GM12875 (cell line): ENCODE data around the gene SRPK2.
A peak's percentile ranks its signal among the peaks of the same experiment; 100 is the strongest.

Experiments used
- H3K4me3 ChIP-seq: one replicate; pipeline ENCODE4 v1.5.1; 2011; ENCODE audit warnings: low read depth, low read length, control low read depth
- CTCF ChIP-seq: IDR thresholded peaks from 2 replicates; pipeline ENCODE4 v1.5.1; 2011; ENCODE audit warnings: low read depth, mild to moderate bottlenecking, control low read depth, inconsistent platforms, low read length, moderate library complexity, borderline replicate concordance; ENCODE audit not compliant: insufficient read depth

Gene SRPK2

GRCh38 chr7:105278565-105278964, 110.2 kb downstream of the SRPK2 start:
- H3K4me3 ChIP-seq: no peak overlapping the region
- TF ChIP-seq CTCF: no peak

DNA sequence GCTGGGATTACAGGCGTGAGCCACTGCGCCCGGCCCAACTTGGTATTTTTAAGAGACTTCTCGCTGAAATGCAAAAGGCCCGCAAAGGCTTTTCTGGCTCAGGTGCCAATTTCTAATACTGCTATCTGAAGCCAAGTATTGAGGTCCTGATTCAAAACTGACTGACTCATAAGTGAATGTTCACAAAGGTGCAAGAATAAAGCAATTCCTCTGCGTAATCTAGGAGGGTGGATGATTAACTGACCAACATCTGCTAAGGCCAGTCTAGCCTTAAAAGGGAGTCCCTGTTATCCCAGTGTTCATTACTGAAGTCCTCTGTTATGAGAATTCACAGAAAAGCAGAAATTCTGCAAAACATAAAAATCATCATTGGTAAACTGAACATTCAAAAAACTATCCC, 111.4 kb downstream of the SRPK2 start:
- no peak overlapping the region for H3K4me3 ChIP-seq
- no peak for TF ChIP-seq CTCF

GRCh38 chr7:105270117-105270516, 118.6 kb downstream of the SRPK2 start:
- TF ChIP-seq CTCF: no peak
- no peak overlapping the region for H3K4me3 ChIP-seq

GRCh38 chr7:105269397-105269796, 119.3 kb downstream of the SRPK2 start:
- no peak overlapping the region for H3K4me3 ChIP-seq
- TF ChIP-seq CTCF: no peak

- H3K4me3 ChIP-seq: peak overlapping the region; percentile 45
- TF ChIP-seq CTCF: no peak
Observed at GRCh38 chr7:105268511-105269392, 120.0 kb downstream of the SRPK2 start.

- H3K4me3 ChIP-seq: peak overlapping the region; percentile 45
Observed at GRCh38 chr7:105268056-105268455, 120.7 kb downstream of the SRPK2 start.

More at GRCh38 chr7:105268056-105268455, 120.7 kb downstream of the SRPK2 start:
- TF ChIP-seq CTCF: no peak
